Stimulated activated CD4-positive, alpha-beta T cell treated with anti-CD3 and anti-CD28 coated beads, Interleukin-15, amount 100 ng/mL, for 1 hour (primary cell): ENCODE data around the gene POLR3GL.
"Not testable (repeated sequence)": the region's sequence is repeated elsewhere in the genome, so short reads cannot be mapped to it uniquely, and the experiment has no call there.

Source experiments
- DNase-seq, 2 donors: peaks; one replicate each; pipeline ENCODE4 v3.0.0-alpha.2; 2020; ENCODE audit warnings: low read depth in 1 of 2, low spot score in 1 of 2

Gene POLR3GL

DNA sequence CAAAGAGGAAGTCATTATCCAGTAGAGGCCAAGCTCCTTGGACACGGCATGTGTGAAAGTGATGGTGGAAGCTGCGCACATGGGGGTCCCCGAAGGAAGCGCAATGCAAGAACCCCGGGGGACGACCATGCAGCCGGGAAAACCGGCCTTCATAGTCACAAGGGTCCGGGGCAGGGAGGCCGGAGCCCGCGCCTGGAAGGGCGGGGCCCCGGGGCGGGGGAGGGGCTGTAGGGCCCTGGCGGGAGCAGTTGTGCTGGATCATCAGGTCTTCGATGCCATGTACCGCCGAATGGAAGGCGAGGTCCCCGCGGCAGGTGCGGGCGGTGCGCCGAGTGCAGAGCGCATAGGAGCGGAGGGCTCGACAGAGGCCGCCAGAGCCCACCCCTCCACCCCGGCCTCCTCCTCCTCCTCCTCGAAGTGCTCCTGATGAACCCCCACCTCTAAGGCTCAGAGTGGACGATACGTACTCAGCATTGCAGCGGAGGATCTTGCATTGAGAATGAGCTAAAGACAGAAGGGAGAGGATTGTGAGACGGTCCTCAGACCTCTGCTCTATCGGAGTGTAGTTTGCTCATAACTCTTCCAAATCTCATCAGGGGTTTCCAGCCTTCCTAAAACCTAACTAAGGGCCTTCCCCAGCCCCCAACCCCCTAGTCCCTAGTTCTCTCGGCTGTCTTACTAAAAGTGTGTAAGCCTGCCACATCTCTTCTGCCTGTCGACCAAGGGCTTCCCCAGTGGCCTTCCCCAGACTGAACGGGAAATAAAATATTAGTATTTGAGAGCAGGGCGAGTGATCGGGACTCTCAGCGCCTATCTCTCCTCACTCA is 55.0 kb downstream of the POLR3GL start:
- DNase-seq = no peak

DNA sequence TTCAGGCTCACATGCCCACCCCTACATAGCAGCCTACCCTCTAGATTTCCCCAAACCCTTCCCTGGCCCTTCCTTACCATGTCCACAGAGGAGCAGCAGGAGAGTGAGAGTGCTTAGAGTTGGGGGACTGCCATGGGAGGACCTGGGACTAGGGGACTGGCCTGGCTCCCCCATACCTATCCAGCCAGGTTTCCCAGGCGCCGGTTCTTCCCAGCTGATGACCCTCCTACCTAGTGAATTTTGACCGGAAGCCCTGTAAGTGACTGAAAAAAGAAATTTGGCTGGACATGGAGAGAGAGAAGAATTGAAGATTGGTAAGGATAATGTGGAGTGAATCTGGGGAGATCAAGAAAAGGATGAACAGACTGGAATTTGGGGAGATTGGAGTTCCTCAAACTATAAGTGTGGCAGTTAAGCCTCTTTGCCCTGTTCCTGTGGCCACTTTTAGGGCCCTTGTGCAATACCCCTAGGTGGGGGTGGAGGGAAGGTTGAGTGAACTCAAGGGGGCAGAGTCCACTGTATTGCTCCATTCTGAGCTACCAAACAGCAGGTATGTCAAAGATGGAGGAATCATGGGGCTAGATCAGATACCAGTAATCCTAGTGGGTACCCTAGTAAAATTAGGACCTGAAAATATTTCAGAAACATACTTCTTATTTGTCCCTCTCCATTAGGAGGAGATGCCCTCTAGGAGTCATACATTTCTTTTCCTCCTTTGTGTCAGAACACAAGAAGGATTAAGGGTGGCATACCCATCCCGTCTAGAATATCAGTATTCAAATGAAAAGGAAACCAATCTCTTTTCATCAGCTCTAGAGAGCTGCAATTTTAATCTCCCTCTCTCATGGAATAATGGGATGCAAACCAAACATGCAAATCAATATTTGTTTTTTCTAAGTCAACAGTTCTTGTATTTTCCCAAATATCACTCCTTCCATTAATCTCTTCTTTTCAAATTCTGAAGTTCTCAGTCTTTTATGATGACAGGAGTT is 55.9 kb downstream of the POLR3GL start:
- DNase-seq = no peak

DNA sequence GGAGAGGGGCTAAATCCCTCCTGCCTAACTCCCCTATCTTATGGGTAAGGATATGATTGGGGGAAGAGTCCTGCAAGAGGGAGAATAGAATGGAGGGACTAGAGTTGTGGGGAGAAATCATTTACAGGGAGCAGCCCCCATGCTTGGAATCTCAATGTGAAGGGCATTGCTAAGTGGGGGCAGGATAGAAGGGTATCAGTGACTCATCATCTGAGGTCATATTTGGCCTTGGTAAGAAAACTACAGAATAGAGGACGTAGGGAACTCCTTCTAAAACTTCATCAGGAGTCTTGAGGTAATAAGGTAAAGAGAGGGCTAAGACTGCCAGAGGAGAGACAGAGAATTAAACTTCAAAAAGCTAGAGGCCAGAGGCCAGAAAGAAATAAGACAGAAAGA is 56.6 kb downstream of the POLR3GL start:
- no peak for DNase-seq

DNA sequence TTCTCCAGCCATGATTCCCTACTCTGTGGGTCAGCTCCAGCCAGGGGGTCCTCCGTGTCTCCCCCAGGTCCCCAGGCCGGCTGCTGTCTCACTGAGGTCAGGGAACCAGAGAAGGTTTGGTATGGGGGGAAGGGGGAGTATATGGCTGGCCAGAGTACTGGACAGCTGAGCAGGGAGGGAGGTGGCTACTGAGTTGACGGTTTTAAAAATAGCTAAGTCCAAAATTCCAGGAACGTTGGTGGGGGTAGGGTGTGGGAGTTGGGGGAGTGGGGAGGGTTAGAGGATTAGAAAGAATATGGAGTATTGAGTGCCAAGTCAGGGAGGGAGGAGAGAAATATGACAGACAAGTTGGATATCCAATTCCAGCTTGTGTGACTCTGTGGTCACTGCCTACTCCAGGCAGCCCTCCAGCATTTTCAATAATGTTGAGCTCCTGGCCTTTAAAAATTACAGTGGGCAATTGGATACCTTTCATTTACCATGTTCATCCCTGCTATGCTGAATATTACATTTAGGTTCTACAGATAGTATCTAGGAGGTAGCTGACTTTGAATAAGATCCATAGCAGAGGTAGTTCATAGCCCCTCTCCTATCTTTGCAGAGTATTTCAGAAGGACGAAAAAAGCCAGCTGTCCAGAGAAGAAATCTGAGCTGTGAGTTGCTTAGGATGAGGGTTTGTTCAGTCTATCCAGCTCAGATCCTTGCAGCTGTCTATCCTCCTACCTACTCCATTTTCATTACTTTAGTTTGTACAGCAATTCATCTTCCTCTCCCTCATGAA is 57.3 kb downstream of the POLR3GL start, which contains the start of gene HJV:
HJV (minus strand) TSS at position 114 of the 781 bp plus-strand sequence. CDS start 1,504 bp downstream, outside the sequence.
- DNase-seq = no peak

DNA sequence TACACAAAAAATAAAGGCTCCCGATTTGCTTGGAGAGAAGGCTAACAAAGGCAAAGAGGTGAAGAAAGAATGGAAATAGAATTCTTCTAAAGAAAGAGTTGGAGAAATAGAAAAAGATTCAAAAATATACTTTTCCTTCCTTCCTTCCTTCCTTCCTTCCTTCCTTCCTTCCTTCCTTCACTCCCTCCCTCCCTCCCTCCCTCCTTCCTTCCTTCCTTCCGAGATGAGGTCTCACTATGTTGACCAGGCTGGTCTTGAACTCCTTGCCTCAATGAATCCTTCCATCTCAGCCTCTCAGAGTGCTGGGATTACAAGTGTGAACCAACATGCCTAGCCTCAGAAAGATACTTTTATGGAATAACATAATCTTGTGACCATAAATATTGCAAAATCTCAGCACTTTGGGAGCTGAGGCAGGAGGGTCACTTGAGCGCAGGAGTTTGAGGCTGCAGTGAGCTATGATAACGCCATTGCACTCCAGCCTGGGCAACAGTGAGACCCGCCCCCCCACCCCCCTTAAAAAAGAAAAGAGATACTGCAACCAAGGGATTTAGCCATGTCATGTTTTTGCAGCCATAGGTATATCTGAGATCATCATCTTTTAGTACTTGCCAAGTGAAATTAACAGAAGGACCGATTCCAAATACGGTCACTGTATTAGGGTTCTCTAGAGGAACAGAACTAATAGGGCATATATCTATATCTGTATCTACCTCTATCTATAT is 58.1 kb downstream of the POLR3GL start:
- DNase-seq = no peak

DNA sequence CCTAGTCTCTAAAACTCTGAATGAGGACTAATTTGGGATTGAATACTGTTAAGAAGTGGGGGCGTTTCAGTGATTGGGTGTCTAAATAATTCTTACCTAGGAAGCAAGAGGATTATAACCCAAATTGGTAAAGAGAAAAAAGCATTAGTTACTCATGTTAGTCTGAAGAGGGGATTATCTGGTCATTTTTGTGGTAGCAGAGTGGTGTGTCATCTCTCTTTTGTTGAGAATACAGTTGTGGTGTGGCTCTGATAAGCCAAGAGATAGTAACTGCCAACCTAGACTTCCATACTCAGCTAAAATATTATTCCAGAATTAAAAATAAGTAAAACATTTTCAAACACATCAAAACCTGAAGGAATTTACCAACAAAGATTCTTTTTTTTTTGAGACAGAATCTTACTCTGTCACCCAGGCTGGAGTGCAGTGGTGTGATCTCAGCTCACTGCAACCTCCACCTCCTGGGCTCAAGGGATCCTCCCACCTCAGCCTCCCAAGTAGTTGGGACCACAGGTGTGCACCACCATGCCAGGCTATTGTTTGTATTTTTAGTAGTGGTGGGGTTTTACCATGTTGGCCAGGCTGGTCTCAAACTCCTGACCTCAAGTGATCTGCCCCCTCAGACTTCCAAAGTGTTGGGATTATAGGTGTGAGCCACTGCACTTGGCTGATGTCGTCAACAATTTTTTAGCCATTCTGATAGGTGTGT is 61.5 kb downstream of the POLR3GL start:
- DNase-seq = not testable (repeated sequence)

DNA sequence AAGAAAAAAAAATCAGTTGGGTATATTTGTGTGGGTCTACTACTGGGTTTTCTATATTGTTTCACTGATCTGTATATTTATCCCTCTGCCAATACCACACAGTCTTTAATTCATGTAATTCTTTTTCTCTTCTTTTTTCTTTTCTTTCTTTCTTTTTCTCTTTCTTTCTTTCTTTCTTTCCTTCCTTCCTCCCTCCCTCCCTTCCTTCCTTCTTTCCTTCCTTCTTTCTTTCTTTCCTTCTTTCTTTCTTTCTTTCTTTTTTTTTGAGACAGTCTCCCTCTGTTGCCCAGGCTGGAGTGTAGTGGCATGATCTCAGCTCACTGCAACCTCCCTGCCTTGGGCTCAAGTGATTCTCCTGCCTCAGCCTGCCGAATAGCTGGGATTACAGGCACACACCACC is 62.2 kb downstream of the POLR3GL start:
- DNase-seq = not testable (repeated sequence)
